ENCODE results near the gene SCAF8.

The SCAF8 gene

DNA sequence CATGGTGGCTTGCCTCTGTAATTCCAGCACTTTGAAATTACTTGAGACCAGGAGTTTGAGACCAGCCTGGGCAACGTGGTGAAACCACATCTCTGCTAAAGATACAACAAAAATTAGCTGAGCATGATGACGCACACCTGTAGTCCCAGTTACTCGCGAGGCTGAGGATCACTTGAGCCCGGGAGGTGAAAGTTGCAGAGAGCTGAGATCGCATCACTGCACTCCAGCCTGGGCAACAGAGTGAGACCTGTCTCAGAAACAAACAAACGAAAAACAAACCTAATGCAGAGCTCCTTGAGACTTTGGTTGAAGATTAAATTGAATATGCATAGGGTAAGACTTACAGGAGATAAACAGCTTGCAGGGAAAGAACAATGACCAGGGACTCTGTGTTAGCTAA lies 80.8 kb downstream of the SCAF8 start:
- Histone ChIP-seq H3K27me3 (ENCODE audit: low read depth, low read length) (no peaks in the 10 kb centered on the region), H3K4me1 (ENCODE audit: control insufficient read depth in 1 of 2, insufficient read depth in 2 of 2, low read length in 2 of 2) (no peaks in the 10 kb centered on the region), H3K4me3 (ENCODE audit: low read depth in 1 of 2, low read length in 2 of 2) (no peak overlapping the region), H3K9me3 (ENCODE audit: control insufficient read depth in 1 of 2, low read length in 2 of 2) (no peaks in the 10 kb centered on the region), H3K27ac (ENCODE audit: low read length) (no peak overlapping the region), H3K36me3 (ENCODE audit: control insufficient read depth in 1 of 2, insufficient read depth in 2 of 2, low read length in 2 of 2) (peaks cover 53 to 71% of the 10 kb centered on the region in 2 donors)

GRCh38 chr6:154815938-154816820 lies 83.0 kb downstream of the SCAF8 start:
- peaks cover 47 to 71% of the 10 kb centered on the region in 2 donors for H3K36me3 ChIP-seq (ENCODE audit: control insufficient read depth in 1 of 2, insufficient read depth in 2 of 2, low read length in 2 of 2)
- H3K4me1 ChIP-seq (ENCODE audit: control insufficient read depth in 1 of 2, insufficient read depth in 2 of 2, low read length in 2 of 2) = no peaks in the 10 kb centered on the region
- H3K9me3 ChIP-seq (ENCODE audit: control insufficient read depth in 1 of 2, low read length in 2 of 2) = no peaks in the 10 kb centered on the region
- H3K27me3 ChIP-seq (ENCODE audit: low read depth, low read length) = no peaks in the 10 kb centered on the region
- no peak overlapping the region for H3K4me3 ChIP-seq (ENCODE audit: low read depth in 1 of 2, low read length in 2 of 2)
- no peak overlapping the region for H3K27ac ChIP-seq (ENCODE audit: low read length)

GRCh38 chr6:154821099-154821498 lies 87.9 kb downstream of the SCAF8 start:
- Histone ChIP-seq H3K9me3 (ENCODE audit: control insufficient read depth in 1 of 2, low read length in 2 of 2) (no peaks in the 10 kb centered on the region), H3K36me3 (ENCODE audit: control insufficient read depth in 1 of 2, insufficient read depth in 2 of 2, low read length in 2 of 2) (peaks cover 59 to 61% of the 10 kb centered on the region in 2 donors), H3K27me3 (ENCODE audit: low read depth, low read length) (no peaks in the 10 kb centered on the region), H3K27ac (ENCODE audit: low read length) (no peak overlapping the region), H3K4me1 (ENCODE audit: control insufficient read depth in 1 of 2, insufficient read depth in 2 of 2, low read length in 2 of 2) (peaks cover 0 to 10% of the 10 kb centered on the region in 2 donors), H3K4me3 (ENCODE audit: low read depth in 1 of 2, low read length in 2 of 2) (no peak overlapping the region)

- no peak overlapping the region for H3K4me3 ChIP-seq (ENCODE audit: low read depth in 1 of 2, low read length in 2 of 2)
- H3K36me3 ChIP-seq (ENCODE audit: control insufficient read depth in 1 of 2, insufficient read depth in 2 of 2, low read length in 2 of 2) = peaks cover 54 to 56% of the 10 kb centered on the region in 2 donors
- H3K4me1 ChIP-seq (ENCODE audit: control insufficient read depth in 1 of 2, insufficient read depth in 2 of 2, low read length in 2 of 2) = peaks cover 0 to 10% of the 10 kb centered on the region in 2 donors
- no peak overlapping the region for H3K27ac ChIP-seq (ENCODE audit: low read length)
- H3K27me3 ChIP-seq (ENCODE audit: low read depth, low read length) = no peaks in the 10 kb centered on the region
- H3K9me3 ChIP-seq (ENCODE audit: control insufficient read depth in 1 of 2, low read length in 2 of 2) = no peaks in the 10 kb centered on the region
Measured at GRCh38 chr6:154821638-154822037, 88.4 kb downstream of the SCAF8 start.

- H3K27me3 ChIP-seq (ENCODE audit: low read depth, low read length) = no peaks in the 10 kb centered on the region
- H3K4me3 ChIP-seq (ENCODE audit: low read depth in 1 of 2, low read length in 2 of 2) = no peak overlapping the region
- H3K36me3 ChIP-seq (ENCODE audit: control insufficient read depth in 1 of 2, insufficient read depth in 2 of 2, low read length in 2 of 2) = peaks cover 44 to 51% of the 10 kb centered on the region in 2 donors
- H3K9me3 ChIP-seq (ENCODE audit: control insufficient read depth in 1 of 2, low read length in 2 of 2) = no peaks in the 10 kb centered on the region
- no peak overlapping the region for H3K27ac ChIP-seq (ENCODE audit: low read length)
- H3K4me1 ChIP-seq (ENCODE audit: control insufficient read depth in 1 of 2, insufficient read depth in 2 of 2, low read length in 2 of 2) = peaks cover 0 to 10% of the 10 kb centered on the region in 2 donors
Measured at GRCh38 chr6:154822947-154823558, 89.8 kb downstream of the SCAF8 start.

DNA sequence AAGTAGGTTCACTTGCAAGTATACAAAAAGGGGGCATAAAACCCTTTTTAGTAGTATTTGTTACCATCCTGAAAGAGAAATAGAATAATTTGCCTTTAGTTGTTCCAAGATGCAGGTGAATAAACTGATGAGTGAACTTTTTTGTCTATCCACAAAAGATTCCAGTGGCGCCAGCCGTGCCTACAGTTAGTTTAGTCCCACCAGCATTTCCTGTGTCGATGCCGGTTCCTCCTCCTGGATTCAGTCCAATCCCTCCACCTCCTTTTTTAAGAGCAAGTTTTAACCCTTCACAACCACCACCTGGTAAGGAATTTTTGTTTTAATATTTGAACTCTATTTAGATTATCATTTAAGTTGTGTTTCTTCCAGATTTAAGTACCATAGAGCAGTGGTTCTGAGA lies 90.9 kb downstream of the SCAF8 start:
- peaks cover 0 to 10% of the 10 kb centered on the region in 2 donors for H3K4me1 ChIP-seq (ENCODE audit: control insufficient read depth in 1 of 2, insufficient read depth in 2 of 2, low read length in 2 of 2)
- H3K4me3 ChIP-seq (ENCODE audit: low read depth in 1 of 2, low read length in 2 of 2) = no peak overlapping the region
- H3K36me3 ChIP-seq (ENCODE audit: control insufficient read depth in 1 of 2, insufficient read depth in 2 of 2, low read length in 2 of 2) = peaks cover 36 to 48% of the 10 kb centered on the region in 2 donors
- H3K9me3 ChIP-seq (ENCODE audit: control insufficient read depth in 1 of 2, low read length in 2 of 2) = no peaks in the 10 kb centered on the region
- H3K27me3 ChIP-seq (ENCODE audit: low read depth, low read length) = no peaks in the 10 kb centered on the region
- no peak overlapping the region for H3K27ac ChIP-seq (ENCODE audit: low read length)

DNA sequence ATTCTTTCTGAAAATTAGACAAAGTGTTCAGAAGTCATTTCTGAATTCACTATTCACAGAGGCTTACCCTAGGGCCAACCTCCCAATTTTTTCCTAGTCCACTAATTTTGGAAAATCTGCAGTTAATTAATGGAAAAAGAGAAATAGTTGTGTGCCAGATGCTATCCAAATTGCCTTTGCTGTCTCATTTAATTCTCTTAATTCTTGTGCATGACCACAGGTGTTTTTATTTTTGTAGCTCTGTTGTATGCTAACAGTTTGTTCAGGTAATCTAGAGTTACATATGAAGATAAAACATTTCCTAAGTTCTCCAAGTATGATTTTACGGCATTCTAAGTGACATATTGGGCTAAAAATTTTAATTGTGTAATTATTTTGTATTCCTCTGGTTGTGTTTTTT lies 96.8 kb downstream of the SCAF8 start:
- no peaks in the 10 kb centered on the region for H3K9me3 ChIP-seq (ENCODE audit: control insufficient read depth in 1 of 2, low read length in 2 of 2)
- peaks cover 3 to 4% of the 10 kb centered on the region in 2 donors for H3K4me1 ChIP-seq (ENCODE audit: control insufficient read depth in 1 of 2, insufficient read depth in 2 of 2, low read length in 2 of 2)
- H3K27ac ChIP-seq (ENCODE audit: low read length) = no peak overlapping the region
- no peaks in the 10 kb centered on the region for H3K27me3 ChIP-seq (ENCODE audit: low read depth, low read length)
- peaks cover 28 to 37% of the 10 kb centered on the region in 2 donors for H3K36me3 ChIP-seq (ENCODE audit: control insufficient read depth in 1 of 2, insufficient read depth in 2 of 2, low read length in 2 of 2)
- no peak overlapping the region for H3K4me3 ChIP-seq (ENCODE audit: low read depth in 1 of 2, low read length in 2 of 2)

DNA sequence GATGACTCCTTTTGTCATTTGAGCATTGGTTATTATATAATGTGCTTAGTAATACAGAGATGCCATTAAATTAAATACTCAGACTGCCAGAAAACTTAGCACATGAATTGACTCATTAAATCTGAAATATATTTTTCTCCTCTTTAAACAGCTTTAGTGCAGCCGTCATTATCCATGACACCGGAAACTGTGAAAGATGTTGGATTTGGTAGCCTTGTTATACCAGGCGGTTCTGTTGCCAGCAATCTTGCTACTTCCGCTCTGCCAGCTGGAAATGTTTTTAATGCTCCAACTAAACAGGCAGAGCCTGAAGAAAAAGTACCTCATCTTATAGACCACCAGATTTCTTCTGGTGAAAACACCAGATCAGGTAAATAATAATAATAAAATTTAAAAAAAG lies 97.6 kb downstream of the SCAF8 start:
- Histone ChIP-seq H3K36me3 (ENCODE audit: control insufficient read depth in 1 of 2, insufficient read depth in 2 of 2, low read length in 2 of 2) (peaks cover 28 to 37% of the 10 kb centered on the region in 2 donors), H3K27me3 (ENCODE audit: low read depth, low read length) (no peaks in the 10 kb centered on the region), H3K4me3 (ENCODE audit: low read depth in 1 of 2, low read length in 2 of 2) (no peak overlapping the region), H3K9me3 (ENCODE audit: control insufficient read depth in 1 of 2, low read length in 2 of 2) (no peaks in the 10 kb centered on the region), H3K27ac (ENCODE audit: low read length) (no peak overlapping the region), H3K4me1 (ENCODE audit: control insufficient read depth in 1 of 2, insufficient read depth in 2 of 2, low read length in 2 of 2) (peaks cover 3 to 4% of the 10 kb centered on the region in 2 donors)

- Histone ChIP-seq H3K27ac (ENCODE audit: low read length) (no peak overlapping the region), H3K4me3 (ENCODE audit: low read depth in 1 of 2, low read length in 2 of 2) (no peak overlapping the region), H3K9me3 (ENCODE audit: control insufficient read depth in 1 of 2, low read length in 2 of 2) (no peaks in the 10 kb centered on the region), H3K4me1 (ENCODE audit: control insufficient read depth in 1 of 2, insufficient read depth in 2 of 2, low read length in 2 of 2) (peaks cover 3 to 4% of the 10 kb centered on the region in 2 donors), H3K27me3 (ENCODE audit: low read depth, low read length) (no peaks in the 10 kb centered on the region), H3K36me3 (ENCODE audit: control insufficient read depth in 1 of 2, insufficient read depth in 2 of 2, low read length in 2 of 2) (peaks cover 18 to 31% of the 10 kb centered on the region in 2 donors)
Measured at GRCh38 chr6:154835307-154835706, 102.1 kb downstream of the SCAF8 start.

DNA sequence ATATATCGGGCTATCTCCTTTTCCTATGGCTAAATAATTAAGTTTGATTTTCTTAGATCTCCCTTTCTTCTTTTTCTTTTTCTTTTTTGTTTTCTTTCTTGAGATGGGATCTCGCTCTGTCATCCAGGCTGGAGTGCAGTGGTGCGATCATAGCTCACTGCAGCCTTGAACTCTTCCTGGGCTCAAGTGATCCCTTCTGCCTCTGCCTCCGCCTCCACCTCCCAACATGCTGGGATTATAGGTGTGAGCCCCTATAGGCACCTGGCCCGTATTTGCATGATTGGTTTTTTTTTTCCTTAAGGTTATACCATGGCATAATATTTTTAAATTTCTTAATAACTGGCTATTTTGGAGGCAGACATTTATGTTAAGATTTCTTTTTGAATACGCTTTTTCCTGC lies 106.3 kb downstream of the SCAF8 start:
- H3K9me3 ChIP-seq (ENCODE audit: control insufficient read depth in 1 of 2, low read length in 2 of 2) = no peaks in the 10 kb centered on the region
- no peaks in the 10 kb centered on the region for H3K27me3 ChIP-seq (ENCODE audit: low read depth, low read length)
- no peak overlapping the region for H3K4me3 ChIP-seq (ENCODE audit: low read depth in 1 of 2, low read length in 2 of 2)
- H3K4me1 ChIP-seq (ENCODE audit: control insufficient read depth in 1 of 2, insufficient read depth in 2 of 2, low read length in 2 of 2) = peaks cover 1 to 9% of the 10 kb centered on the region in 2 donors
- H3K36me3 ChIP-seq (ENCODE audit: control insufficient read depth in 1 of 2, insufficient read depth in 2 of 2, low read length in 2 of 2) = peaks cover 5% of the 10 kb centered on the region in 2 donors
- no peak overlapping the region for H3K27ac ChIP-seq (ENCODE audit: low read length)

DNA sequence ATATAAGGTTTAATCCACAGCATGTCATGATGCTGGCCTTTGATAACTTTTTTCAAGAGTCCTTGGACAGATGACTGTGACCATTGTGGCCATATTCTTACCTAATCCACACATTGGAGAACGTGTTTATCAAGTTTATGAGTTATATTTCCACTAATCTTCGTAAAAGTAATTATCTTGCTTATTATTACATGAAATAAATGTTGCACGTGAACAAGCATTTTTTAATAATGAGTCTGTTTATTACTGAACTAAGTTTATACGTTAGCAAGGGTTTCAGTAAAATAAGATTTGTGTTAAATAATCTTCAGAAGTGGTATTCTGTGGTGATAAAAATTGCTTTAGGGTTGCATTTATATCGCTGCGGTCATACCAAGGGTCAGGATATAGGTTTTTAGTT lies 107.1 kb downstream of the SCAF8 start:
- Histone ChIP-seq H3K36me3 (ENCODE audit: control insufficient read depth in 1 of 2, insufficient read depth in 2 of 2, low read length in 2 of 2) (peaks cover 5% of the 10 kb centered on the region in 2 donors), H3K27ac (ENCODE audit: low read length) (no peak overlapping the region), H3K27me3 (ENCODE audit: low read depth, low read length) (no peaks in the 10 kb centered on the region), H3K9me3 (ENCODE audit: control insufficient read depth in 1 of 2, low read length in 2 of 2) (no peaks in the 10 kb centered on the region), H3K4me1 (ENCODE audit: control insufficient read depth in 1 of 2, insufficient read depth in 2 of 2, low read length in 2 of 2) (peaks cover 0 to 8% of the 10 kb centered on the region in 2 donors), H3K4me3 (ENCODE audit: low read depth in 1 of 2, low read length in 2 of 2) (no peak overlapping the region)
